NB4 (cell line): Measurements from ENCODE around the gene UGT2B7.
"Not testable (repeated sequence)": the region's sequence is repeated elsewhere in the genome, so short reads cannot be mapped to it uniquely, and the experiment has no call there.

ENCODE experiments used
- DNase-seq: peaks from one replicate; pipeline ENCODE4 v3.0.0; 2010; ENCODE audit warnings: low read depth
- H3K4me3 ChIP-seq: one replicate; pipeline ENCODE4 v1.5.1; 2011; ENCODE audit warnings: mild to moderate bottlenecking, low read depth, low read length, moderate library complexity
- CTCF ChIP-seq: IDR thresholded peaks from one replicate; pipeline ENCODE4 v1.5.1; 2012; ENCODE audit warnings: low read depth, low read length
- MYC ChIP-seq: IDR thresholded peaks from 2 replicates; pipeline ENCODE4 v1.6.1; 2011; ENCODE audit warnings: low read depth, low read length
- POLR2A ChIP-seq: IDR thresholded peaks from 2 replicates; pipeline ENCODE4 v1.6.1; 2011; ENCODE audit warnings: mild to moderate bottlenecking; ENCODE audit not compliant: insufficient read length; ENCODE audit errors: extremely low read depth
- TF ChIP-seq, protein P1 (sequence below): IDR thresholded peaks from 2 replicates; pipeline ENCODE4 v1.6.1; 2011; ENCODE audit warnings: low read depth, low read length

The UGT2B7 gene

DNA sequence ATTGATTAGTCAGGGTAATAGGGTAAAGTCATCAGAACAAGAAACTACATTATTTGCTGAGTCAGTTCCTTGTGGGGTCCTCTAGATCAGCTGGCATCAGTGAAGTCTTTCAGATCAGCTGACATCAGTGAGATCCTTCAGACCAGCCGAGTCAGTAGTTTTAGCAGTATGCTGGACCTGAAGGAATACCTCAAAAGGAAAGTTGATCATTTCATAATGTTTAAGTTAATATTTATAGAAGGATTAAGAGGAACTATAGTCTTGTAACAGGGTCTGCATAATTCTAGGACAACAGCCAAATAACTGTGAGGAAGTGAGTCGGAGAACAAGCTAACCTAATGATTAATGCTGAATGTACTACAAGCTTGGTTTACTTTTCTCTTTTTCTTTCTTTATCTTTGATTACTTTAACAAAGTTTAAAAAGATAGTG is 958 bp upstream of the UGT2B7 start:
- TF ChIP-seq MYC (no peak), POLR2A (no peak), CTCF (no peak)
- TF ChIP-seq, protein P1, sequence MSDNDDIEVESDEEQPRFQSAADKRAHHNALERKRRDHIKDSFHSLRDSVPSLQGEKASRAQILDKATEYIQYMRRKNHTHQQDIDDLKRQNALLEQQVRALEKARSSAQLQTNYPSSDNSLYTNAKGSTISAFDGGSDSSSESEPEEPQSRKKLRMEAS = no peak
- no peak overlapping the region for H3K4me3 ChIP-seq
- peak; percentile 9 for DNase-seq

- DNase-seq = no peak
- no peak overlapping the region for H3K4me3 ChIP-seq
- TF ChIP-seq CTCF = no peak
- TF ChIP-seq POLR2A = no peak
- no peak for TF ChIP-seq MYC
- TF ChIP-seq, protein P1 = no peak
Measured at GRCh38 chr4:69096810-69097209, 536 bp downstream of the UGT2B7 start.

DNA sequence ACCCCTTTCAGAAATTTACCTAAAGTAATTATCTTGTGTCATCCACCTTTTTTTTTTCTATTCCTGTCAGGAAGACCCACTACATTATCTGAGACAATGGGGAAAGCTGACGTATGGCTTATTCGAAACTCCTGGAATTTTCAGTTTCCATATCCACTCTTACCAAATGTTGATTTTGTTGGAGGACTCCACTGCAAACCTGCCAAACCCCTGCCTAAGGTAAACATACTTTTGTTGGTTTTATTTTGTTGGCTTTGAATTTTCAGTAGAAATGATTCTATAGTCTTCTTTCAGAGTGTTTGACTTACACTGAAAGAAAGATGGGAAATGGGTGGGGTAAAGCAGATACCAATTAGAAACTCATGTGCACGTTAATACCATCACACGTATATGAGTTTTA is 2.2 kb downstream of the UGT2B7 start:
- no peak for DNase-seq
- no peak for TF ChIP-seq POLR2A
- TF ChIP-seq CTCF = no peak
- TF ChIP-seq, protein P1 = no peak
- no peak for TF ChIP-seq MYC
- H3K4me3 ChIP-seq = no peak overlapping the region

- TF ChIP-seq MYC = no peak
- TF ChIP-seq CTCF = no peak
- TF ChIP-seq POLR2A = no peak
- TF ChIP-seq, protein P1 = no peak
Measured at GRCh38 chr4:69099910-69100309, 3.6 kb downstream of the UGT2B7 start.

GRCh38 chr4:69102668-69103067 is 6.4 kb downstream of the UGT2B7 start:
- H3K4me3 ChIP-seq, DNase-seq: not testable (repeated sequence)

More at GRCh38 chr4:69099910-69100309, 3.6 kb downstream of the UGT2B7 start:
- no peak for DNase-seq
- H3K4me3 ChIP-seq = no peak overlapping the region

- H3K4me3 ChIP-seq = no peak overlapping the region
- TF ChIP-seq, protein P1 = no peak
- TF ChIP-seq POLR2A (no peak), MYC (no peak), CTCF (no peak)
- no peak for DNase-seq
Measured at GRCh38 chr4:69104719-69105275, 8.5 kb downstream of the UGT2B7 start.

DNA sequence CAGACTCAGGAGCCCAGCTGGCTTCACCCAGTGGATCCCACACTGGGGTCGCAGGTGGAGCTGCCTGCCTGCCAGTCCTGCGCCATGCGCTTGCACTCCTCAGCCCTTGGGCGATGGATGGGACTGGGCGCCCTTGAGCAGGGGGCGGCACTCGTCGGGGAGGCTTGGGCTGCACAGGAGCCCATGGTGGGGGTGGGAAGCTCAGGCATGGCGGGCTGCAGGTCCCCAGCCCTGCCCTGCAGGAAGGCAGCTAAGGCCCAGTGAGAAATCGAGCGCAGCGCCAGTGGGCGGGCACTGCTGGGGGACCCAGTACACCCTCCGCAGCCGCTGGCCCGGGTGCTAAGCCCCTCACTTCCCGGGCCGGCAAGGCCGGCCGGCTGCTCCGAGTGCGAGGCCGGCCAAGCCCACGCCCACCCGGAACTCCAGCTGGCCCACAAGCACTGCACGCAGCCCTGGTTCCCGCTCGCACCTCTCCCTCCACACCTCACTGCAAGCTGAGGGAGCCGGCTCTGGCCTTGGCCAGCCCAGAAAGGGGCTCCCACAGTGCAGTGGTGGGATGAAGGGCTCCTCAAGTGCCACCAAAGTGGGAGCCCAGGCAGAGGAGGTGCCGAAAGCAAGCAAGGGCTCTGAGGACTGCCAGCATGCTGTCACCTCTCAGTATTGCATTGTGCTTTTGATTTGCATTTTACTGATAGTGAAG is 19.0 kb downstream of the UGT2B7 start:
- H3K4me3 ChIP-seq, DNase-seq: not testable (repeated sequence)
